Measurements from ENCODE around the gene RIPPLY2. TPM values are rescaled to one million over a fixed set of nuclear protein-coding genes. Genes with fewer than 3 reads are reported as not detected.
"Not testable (repeated sequence)": the region's sequence is repeated elsewhere in the genome, so short reads cannot be mapped to it uniquely, and the experiment has no call there.

The RIPPLY2 gene, protein sequence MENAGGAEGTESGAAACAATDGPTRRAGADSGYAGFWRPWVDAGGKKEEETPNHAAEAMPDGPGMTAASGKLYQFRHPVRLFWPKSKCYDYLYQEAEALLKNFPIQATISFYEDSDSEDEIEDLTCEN
- under 1 TPM in 1 of 3 donors, not detected in 2; 0.10 TPM for polyA plus RNA-seq (ENCODE audit: insufficient read length in 3 of 3)

DNA sequence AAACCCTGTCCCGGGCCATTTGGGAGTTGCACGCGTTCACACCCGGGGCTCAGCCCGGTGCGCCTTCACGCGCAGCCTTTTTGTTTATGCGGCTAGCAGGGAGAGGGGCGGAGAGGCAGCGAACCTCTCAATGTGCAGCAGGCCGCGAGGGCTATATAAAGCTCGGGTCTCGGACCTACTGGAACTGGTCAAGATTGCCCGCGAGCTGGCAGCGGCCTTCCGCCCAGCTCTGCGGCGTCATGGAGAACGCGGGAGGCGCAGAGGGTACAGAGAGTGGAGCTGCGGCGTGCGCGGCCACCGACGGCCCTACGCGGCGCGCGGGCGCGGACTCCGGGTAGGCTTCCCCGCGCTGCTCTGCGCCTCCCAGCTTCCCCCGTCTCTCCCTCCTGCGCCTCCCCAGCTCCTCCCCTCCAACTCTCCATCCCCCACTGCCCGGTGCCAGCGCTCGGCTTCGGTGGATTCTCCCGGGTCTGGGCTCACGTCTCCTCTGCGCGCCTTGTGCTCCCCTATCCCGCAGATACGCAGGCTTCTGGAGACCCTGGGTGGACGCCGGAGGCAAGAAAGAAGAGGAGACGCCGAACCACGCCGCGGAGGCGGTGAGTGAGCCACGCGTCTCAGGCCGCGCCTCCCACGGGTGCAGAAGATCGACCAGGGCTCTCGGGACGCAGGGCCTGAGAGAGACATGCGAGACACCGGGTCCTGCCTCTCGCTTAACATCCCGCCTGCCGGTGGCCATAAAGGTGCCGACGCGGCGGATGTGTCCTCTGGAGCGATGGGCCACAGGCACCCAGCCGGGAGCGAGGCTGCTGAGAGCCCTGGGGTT lies at the start of gene RIPPLY2:
TSS of gene RIPPLY2 (plus strand) at position 183 of the 823 bp plus-strand sequence. CDS start at position 240, 57 bp downstream.
- DNase-seq (ENCODE audit: low read depth in 3 of 3, low spot score in 2 of 3): no peak

DNA sequence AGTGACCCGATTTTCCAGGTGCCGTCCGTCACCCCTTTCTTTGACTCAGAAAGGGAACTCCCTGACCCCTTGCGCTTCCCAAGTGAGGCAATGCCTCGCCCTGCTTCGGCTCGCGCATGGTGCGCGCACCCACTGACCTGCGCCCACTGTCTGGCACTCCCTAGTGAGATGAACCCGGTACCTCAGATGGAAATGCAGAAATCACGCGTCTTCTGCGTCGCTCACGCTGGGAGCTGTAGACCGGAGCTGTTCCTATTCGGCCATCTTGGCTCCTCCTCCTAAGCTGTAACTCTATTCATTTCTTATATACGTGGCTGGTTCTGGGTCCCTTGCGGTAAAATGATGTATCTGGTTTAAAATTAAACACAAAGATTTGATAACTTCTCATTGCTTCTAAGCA lies 49.7 kb upstream of the RIPPLY2 start:
- not testable (repeated sequence) for DNase-seq (ENCODE audit: low read depth in 3 of 3, low spot score in 2 of 3)

DNA sequence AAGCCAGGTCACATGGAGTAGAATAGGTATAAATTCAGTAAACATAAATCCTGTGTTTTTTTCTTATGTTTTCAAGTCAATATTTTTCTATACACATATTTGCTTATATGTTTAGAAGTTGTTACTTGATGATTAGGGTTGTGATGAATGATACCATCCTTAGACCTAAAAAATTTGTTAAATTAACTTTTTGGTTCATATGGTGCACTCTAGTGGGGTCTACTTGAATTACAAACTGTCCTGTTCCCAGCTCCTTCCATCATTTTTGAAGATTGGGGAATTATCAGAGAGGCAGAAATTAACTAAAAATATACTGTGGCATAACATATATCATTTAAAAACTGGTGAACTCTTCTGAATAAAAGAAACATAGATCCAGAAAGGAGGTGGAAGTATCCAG lies 48.3 kb upstream of the RIPPLY2 start:
- no peak for DNase-seq (ENCODE audit: low read depth in 3 of 3, low spot score in 2 of 3)

GRCh38 chr6:83808005-83808404 lies 45.2 kb upstream of the RIPPLY2 start:
- DNase-seq (ENCODE audit: low read depth in 3 of 3, low spot score in 2 of 3): no peak

DNA sequence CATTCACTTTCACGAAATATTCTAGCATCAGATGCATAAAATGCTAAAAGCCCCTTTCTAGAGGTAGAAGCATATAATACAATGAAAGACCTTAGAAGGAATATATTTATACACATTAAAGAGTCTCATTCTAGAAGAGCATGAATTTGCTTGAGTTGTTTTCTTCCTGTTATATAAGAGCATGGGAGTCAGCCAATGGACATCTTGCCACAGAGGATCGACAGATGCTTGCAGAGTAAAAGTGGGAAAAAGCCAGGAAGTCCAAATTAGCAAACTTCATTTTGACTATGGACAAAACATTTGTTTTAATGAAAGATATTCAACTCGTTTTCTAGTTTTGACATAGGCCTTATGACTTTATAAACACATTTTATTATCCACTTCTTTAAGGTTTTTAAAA lies 44.2 kb upstream of the RIPPLY2 start:
- no peak for DNase-seq (ENCODE audit: low read depth in 3 of 3, low spot score in 2 of 3)

- no peak for DNase-seq (ENCODE audit: low read depth in 3 of 3, low spot score in 2 of 3)
These were observed 40.6 kb upstream of the RIPPLY2 start for GRCh38 chr6:83812595-83812994.

DNA sequence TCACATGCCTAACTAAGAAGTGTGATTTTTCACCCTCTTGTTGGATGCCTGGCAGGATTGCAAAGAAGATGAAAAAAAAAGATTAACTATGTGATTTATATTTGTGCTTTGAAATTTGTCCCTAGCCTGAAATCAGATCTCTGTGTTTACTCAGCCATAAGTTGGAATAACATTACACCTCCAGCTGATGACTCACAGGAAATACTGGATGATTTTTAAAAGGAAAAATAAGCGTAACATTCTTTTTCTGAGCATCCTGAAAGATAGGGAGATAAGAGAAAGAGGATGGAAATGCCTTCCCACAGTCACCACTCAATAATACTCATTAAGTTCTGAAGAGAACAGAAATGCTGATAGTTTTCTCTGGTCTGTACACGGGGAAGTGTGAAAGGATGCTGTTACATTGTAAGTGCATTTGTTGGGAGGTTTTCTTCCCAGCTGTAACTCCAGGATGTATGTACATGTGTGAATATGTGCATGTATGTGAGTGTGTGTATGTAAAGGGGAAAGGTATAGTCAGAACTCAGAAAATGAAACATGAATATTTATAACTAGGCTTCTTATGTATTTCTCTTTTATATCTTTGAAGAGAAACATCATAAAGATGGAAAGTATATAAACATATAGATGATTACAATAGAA lies 37.4 kb upstream of the RIPPLY2 start:
- peak in 1 of 3 donors; percentile 2 for DNase-seq (ENCODE audit: low read depth in 3 of 3, low spot score in 2 of 3)

DNA sequence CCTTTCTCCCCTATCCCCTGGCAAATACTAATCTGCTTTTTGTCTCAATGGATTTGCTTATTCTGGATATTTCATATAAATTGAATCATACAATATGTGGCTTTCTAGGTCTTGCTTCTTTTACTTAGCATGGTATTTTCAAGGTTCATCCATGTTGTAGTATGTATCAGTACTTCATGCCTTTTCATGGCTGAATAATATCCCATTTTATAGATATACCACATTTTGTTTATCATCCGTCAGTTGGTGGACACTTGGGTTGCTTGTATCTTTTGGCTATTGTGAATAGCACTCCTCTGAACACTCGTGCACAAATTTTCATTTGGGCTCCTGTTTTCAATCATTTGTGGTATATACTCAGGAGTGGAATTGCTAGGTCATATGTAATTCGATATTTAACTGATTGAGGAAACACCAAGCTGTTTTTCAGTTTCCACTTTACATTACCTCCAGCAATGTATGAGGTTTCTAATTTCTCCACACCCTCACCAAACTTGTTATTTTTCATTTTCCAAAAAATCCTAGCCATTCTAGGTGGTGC lies 30.5 kb upstream of the RIPPLY2 start:
- no peak for DNase-seq (ENCODE audit: low read depth in 3 of 3, low spot score in 2 of 3)

GRCh38 chr6:83824388-83824801 lies 28.8 kb upstream of the RIPPLY2 start:
- no peak for DNase-seq (ENCODE audit: low read depth in 3 of 3, low spot score in 2 of 3)

DNA sequence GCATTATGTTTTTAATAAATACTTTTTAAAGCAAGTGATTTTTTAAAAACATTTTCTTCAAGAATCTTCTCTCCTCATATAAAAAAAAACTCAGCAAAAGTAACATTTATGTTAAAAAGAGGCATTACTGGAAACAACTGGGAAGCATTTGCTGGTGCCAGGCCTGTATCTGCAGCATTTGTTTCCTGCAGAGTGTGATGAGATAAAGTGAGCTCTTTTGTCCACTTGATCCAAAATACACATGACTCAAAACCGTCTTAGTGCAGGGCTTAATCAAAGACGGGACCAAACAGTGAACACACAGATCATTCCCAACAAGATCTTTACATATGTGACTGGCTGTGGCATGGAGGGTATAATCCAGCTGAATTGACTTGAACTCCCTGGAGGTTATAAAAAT lies 28.3 kb upstream of the RIPPLY2 start:
- no peak for DNase-seq (ENCODE audit: low read depth in 3 of 3, low spot score in 2 of 3)

DNA sequence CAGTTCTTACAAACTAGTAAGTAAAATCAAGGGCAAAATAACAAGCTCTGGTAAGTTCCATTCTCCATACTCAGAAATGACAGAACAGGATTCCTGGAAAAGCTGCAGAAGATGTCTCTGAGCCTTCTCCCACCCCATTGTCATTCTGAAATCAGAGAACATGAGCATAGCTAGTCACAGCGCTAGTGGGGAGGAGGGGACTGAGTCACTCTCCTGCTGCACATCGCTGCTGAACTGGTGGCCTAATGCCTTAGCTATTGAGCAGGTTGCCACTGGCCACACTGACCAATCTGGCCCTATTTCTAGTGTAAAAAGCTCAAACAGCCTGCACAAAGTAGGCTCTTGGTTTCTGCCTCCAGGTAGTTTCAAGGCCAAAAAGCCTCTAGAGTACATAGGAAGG lies 26.1 kb upstream of the RIPPLY2 start:
- no peak for DNase-seq (ENCODE audit: low read depth in 3 of 3, low spot score in 2 of 3)

DNA sequence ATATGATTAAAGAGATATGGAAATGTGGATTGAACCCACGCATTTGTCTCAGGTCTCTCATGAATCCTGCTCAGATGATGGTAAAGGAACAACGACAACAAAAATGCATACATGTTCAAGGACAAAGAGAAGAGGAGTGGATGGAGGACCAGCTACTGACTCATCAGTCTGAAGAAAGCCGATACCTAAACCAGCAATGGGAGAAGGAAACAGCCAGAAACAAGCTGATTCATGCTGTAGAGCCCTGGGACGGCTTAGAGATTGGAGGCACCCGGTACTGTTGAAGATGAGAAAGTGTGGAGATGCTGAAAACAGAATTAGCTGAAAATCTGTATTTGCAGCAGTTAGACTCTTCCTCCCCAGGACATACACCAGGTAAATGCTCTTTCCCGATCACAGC lies 14.4 kb upstream of the RIPPLY2 start:
- no peak for DNase-seq (ENCODE audit: low read depth in 3 of 3, low spot score in 2 of 3)

DNA sequence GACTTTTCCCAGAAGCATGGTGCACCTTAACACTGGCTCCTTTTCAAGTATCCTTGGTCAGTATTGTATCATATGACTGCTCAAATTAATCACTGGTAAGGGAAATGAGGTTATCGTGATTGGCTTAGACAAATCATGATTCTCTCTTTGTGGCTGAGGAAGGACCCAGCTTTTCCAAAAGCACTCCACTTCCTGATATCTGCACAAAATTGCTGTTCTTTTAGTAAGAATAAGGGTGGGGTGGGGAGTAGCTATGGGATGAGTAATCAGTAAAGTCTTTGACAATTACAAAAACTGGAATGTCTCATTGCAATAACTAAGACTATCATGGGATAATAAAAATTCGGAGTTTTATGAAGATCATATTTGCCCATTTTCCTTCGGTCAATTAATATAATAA lies 9.0 kb upstream of the RIPPLY2 start:
- no peak for DNase-seq (ENCODE audit: low read depth in 3 of 3, low spot score in 2 of 3)

DNA sequence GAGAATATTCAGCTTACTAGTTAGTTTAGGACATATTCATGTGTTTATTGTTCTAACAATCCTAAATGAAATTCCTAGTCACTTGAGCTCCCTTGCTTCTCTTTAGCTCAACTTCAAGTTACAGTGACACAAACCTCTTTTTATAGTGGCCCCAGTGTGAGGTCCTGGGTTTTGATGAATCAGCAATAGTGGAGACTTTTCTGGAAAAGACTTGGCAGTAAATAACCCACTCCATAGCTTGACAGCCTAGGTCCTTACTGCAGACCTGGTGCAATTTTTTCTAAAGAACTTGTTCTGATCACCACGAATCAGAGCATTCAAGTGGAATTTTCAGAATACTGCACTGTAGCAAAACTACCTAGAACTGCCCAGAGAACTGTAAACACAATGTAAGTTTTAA lies 6.9 kb upstream of the RIPPLY2 start:
- DNase-seq (ENCODE audit: low read depth in 3 of 3, low spot score in 2 of 3): no peak

DNA sequence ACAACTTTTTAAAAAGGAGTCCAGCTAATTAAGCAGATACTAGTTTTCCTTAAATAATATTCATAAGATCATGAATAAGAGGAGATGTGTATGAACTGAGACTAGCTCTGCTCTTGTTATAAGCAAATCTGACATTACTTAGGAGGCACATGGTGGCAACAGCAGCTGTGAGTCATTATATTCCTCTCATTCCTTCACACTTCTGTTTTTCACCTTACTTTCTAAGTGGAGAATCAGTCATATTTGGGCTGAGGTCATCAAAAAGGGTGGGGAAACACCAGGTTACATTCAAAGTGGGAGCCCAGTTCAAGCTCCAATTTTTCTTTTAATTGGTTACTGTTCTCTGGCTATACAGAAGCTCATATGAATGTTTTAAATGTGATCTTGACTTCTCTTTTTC lies 6.0 kb upstream of the RIPPLY2 start:
- DNase-seq (ENCODE audit: low read depth in 3 of 3, low spot score in 2 of 3): no peak

- DNase-seq (ENCODE audit: low read depth in 3 of 3, low spot score in 2 of 3): no peak
These were observed 4.0 kb upstream of the RIPPLY2 start for GRCh38 chr6:83849127-83849526.

- DNase-seq (ENCODE audit: low read depth in 3 of 3, low spot score in 2 of 3): no peak
These were observed 3.5 kb upstream of the RIPPLY2 start for GRCh38 chr6:83849610-83850009.

DNA sequence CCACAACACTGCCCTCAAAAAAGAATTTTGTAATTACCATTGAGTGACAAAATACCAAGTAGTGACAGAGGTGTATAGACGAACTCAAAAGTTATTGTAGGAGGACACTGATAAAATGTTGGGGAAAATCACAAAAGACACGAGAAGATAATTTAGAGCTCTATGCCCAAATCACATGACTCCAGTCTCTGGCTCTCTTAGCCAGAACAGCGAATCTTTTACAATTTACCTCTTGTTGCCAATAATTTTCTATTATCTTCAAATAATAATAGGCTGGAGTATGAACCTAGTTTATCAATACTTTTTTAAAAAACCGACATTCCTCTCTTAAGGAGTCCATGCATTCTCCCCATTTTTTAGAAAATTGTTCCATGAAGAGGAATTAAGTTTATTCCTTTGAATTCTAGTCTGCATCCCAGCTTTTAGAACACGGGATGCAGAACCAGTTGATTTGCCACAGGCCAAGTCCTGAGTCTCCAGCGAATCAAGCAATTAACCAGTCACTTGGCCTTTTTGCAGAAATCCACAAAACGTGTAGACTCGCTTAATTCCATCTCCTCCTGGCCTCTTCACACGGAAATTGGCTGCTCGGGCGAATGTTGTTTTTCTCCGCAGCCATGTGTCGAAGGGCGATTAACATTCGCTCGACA lies 507 bp upstream of the RIPPLY2 start:
- DNase-seq (ENCODE audit: low read depth in 3 of 3, low spot score in 2 of 3): no peak

GRCh38 chr6:83854001-83854501 lies 891 bp downstream of the RIPPLY2 start:
- DNase-seq (ENCODE audit: low read depth in 3 of 3, low spot score in 2 of 3): no peak

GRCh38 chr6:83854766-83855165 lies 1.6 kb downstream of the RIPPLY2 start:
- DNase-seq (ENCODE audit: low read depth in 3 of 3, low spot score in 2 of 3): no peak
